MCF 10A (cell line): ENCODE data around the gene SEZ6L. TPM values are rescaled to one million over a fixed set of nuclear protein-coding genes. Genes with fewer than 3 reads are reported as not detected.

Experiments
- BruUV-seq: library from RNA; stranded (reverse); fragments of 400-500 nt; replicated peaks from 2 replicates; lab custom pipeline; 2021; lab: Mats Ljungman, UMichigan
- CTCF ChIA-PET: fragments of 300-600 bp; sonication (Branson Sonifier 250); formaldehyde crosslinking; extraction: SDS; loops from one replicate; lab custom pipeline; 2021; ENCODE audit warnings: antibody characterized with exemption, inconsistent platforms; lab: Yijun Ruan, JAX
- POLR2A ChIA-PET: fragments of 300-600, 350-650 bp; sonication (Branson Sonifier 250); formaldehyde crosslinking; extraction: SDS; loops from one replicate; lab custom pipeline; 2020; ENCODE audit warnings: antibody characterized with exemption, inconsistent platforms; lab: Yijun Ruan, JAX
- DNase-seq: peaks from one replicate; pipeline ENCODE4 v3.0.0-alpha.2; 2018; ENCODE audit not compliant: unreplicated experiment
- H3K27ac Mint-ChIP-seq: one replicate; pipeline ENCODE4 v1.8.0; 2022; ENCODE audit warnings: mild to moderate bottlenecking, low read depth, mixed read lengths; ENCODE audit not compliant: unreplicated experiment
- H3K27me3 Mint-ChIP-seq: one replicate; pipeline ENCODE4 v1.8.0; 2022; ENCODE audit warnings: mixed read lengths; ENCODE audit not compliant: insufficient read depth, unreplicated experiment
- H3K36me3 Mint-ChIP-seq: one replicate; pipeline ENCODE4 v1.8.0; 2022; ENCODE audit warnings: mild to moderate bottlenecking, moderate library complexity, mixed read lengths; ENCODE audit not compliant: insufficient read depth, unreplicated experiment
- H3K4me1 Mint-ChIP-seq: one replicate; pipeline ENCODE4 v1.8.0; 2022; ENCODE audit warnings: mixed read lengths; ENCODE audit not compliant: insufficient read depth, unreplicated experiment
- H3K4me3 Mint-ChIP-seq: one replicate; pipeline ENCODE4 v1.8.0; 2022; ENCODE audit warnings: mild to moderate bottlenecking, moderate library complexity, mixed read lengths; ENCODE audit not compliant: unreplicated experiment
- H3K9me3 Mint-ChIP-seq: one replicate; pipeline ENCODE4 v1.8.0; 2022; ENCODE audit warnings: mixed read lengths; ENCODE audit not compliant: unreplicated experiment
- CTCF ChIP-seq: fragments of 200-600 bp; IDR thresholded peaks from one replicate; pipeline ENCODE4 v1.8.0; 2022; ENCODE audit warnings: antibody characterized with exemption, mild to moderate bottlenecking; ENCODE audit not compliant: unreplicated experiment
- intact Hi-C: fragments of 100-400 bp; cut with micrococcal nuclease; formaldehyde crosslinking; loops from 2 replicates; pipeline ENCODE4 v1.14.1; 2022
- total RNA-seq: library from RNA; stranded (reverse); gene quantifications from 2 replicates; pipeline ENCODE4 v1.2.3, GENCODE V29; 2022

SEZ6L gene
- total RNA-seq, 1 experiment from 2014 or later: not detected

- intact Hi-C loops: no loop called here
- ChIA-PET CTCF (interaction anchor here (0.5 to 2.3 kb wide), 6 partner anchors 10 to 250 kb away, joined by 3 to 17 read pairs (median 6); no protein-coding TSS in a partner anchor), POLR2A (no interaction called here)
- Mint-ChIP-seq H3K36me3 (no peaks in the 10 kb centered on the region), H3K9me3 (no peaks in the 10 kb centered on the region), H3K4me1 (no peaks in the 10 kb centered on the region), H3K27me3 (peaks cover 26% of the 10 kb centered on the region), H3K27ac (no peak overlapping the region), H3K4me3 (no peak overlapping the region)
- no peak for DNase-seq
- no peak for TF ChIP-seq CTCF
- no TSS peak for BruUV-seq
These were observed 188.0 kb downstream of the SEZ6L start for GRCh38 chr22:26357281-26357680.

- no peak for TF ChIP-seq CTCF
- intact Hi-C loops: no loop called here
- no peak for DNase-seq
- Mint-ChIP-seq H3K9me3 (no peaks in the 10 kb centered on the region), H3K27me3 (peaks cover 31% of the 10 kb centered on the region), H3K27ac (no peak overlapping the region), H3K36me3 (no peaks in the 10 kb centered on the region), H3K4me1 (no peaks in the 10 kb centered on the region), H3K4me3 (no peak overlapping the region)
- BruUV-seq: no TSS peak
- ChIA-PET POLR2A (no interaction called here), CTCF (interaction anchor here (0.6 to 2.3 kb wide), 5 partner anchors 9 to 1161 kb away, joined by 3 to 17 read pairs (median 4); no protein-coding TSS in a partner anchor)
These were observed 188.6 kb downstream of the SEZ6L start for GRCh38 chr22:26357813-26358212.

GRCh38 chr22:26359156-26359555, 189.9 kb downstream of the SEZ6L start:
- intact Hi-C loops: no loop called here
- H3K27me3 Mint-ChIP-seq: peaks cover 28% of the 10 kb centered on the region
- no TSS peak for BruUV-seq
- TF ChIP-seq CTCF: no peak
- no peaks in the 10 kb centered on the region for H3K9me3 Mint-ChIP-seq
- no peak for DNase-seq
- POLR2A ChIA-PET: no interaction called here
- CTCF ChIA-PET: interaction anchor here (0.5 to 2.3 kb wide), 10 partner anchors 8 to 1163 kb away, joined by 3 to 17 read pairs (median 4); no protein-coding TSS in a partner anchor
- no peaks in the 10 kb centered on the region for H3K36me3 Mint-ChIP-seq
- no peak overlapping the region for H3K4me3 Mint-ChIP-seq
- H3K27ac Mint-ChIP-seq: no peak overlapping the region
- no peaks in the 10 kb centered on the region for H3K4me1 Mint-ChIP-seq

- Mint-ChIP-seq H3K9me3 (no peaks in the 10 kb centered on the region), H3K36me3 (no peaks in the 10 kb centered on the region), H3K27ac (no peak overlapping the region), H3K27me3 (peaks cover 16% of the 10 kb centered on the region), H3K4me1 (peaks cover 5% of the 10 kb centered on the region), H3K4me3 (no peak overlapping the region)
- TF ChIP-seq CTCF: peak; percentile 72
- peak; percentile 80 for DNase-seq
- intact Hi-C loops: loop anchor here (1.0 kb wide), 1 partner anchor 188 kb away; no protein-coding TSS in a partner anchor
- BruUV-seq: no TSS peak
- ChIA-PET POLR2A (interaction anchor here (0.7 to 0.8 kb wide), 2 partner anchors 42 to 186 kb away, joined by 3 read pairs; no protein-coding TSS in a partner anchor), CTCF (interaction anchor here (0.5 to 9.4 kb wide), 9 partner anchors 9 to 1553 kb away, joined by 3 to 192 read pairs (median 4); no protein-coding TSS in a partner anchor)
These were observed 191.1 kb downstream of the SEZ6L start for GRCh38 chr22:26360169-26360885.
